Mesodermal cell (in vitro differentiated cells): Measurements from ENCODE around the gene THAP6.
A peak's percentile ranks its signal among the peaks of the same experiment; 100 is the strongest.
"Not testable (repeated sequence)": the region's sequence is repeated elsewhere in the genome, so short reads cannot be mapped to it uniquely, and the experiment has no call there.

ENCODE experiments used
- H3K27ac ChIP-seq: 2 replicates; pipeline ENCODE4 v1.7.0; 2013; ENCODE audit warnings: mild to moderate bottlenecking, low read depth, low read length, moderate library complexity; ENCODE audit not compliant: severe bottlenecking
- H3K36me3 ChIP-seq: 2 replicates; pipeline ENCODE4 v1.7.1; 2013; ENCODE audit warnings: mild to moderate bottlenecking, low read length, moderate library complexity; ENCODE audit not compliant: control insufficient read depth, insufficient read depth
- H3K4me1 ChIP-seq: one replicate; pipeline ENCODE4 v1.7.1; 2013; ENCODE audit warnings: mild to moderate bottlenecking, low read length; ENCODE audit not compliant: insufficient read depth, control insufficient read depth, poor library complexity, severe bottlenecking
- H3K4me3 ChIP-seq: 2 replicates; pipeline ENCODE4 v1.7.0; 2013; ENCODE audit warnings: low read length, control low read depth, mild to moderate bottlenecking; ENCODE audit not compliant: insufficient read depth, poor library complexity, severe bottlenecking; ENCODE audit errors: extremely low read depth
- H3K9me3 ChIP-seq: 2 replicates; pipeline ENCODE4 v1.7.1; 2013; ENCODE audit warnings: mild to moderate bottlenecking, low read length, moderate library complexity; ENCODE audit not compliant: control insufficient read depth
- WGBS, 2 experiments: methylation state at CpG; one replicate each; pipeline ENCODE4 v1.1.5; 2013; ENCODE audit warnings: missing lambda C conversion rate in 2 of 2; ENCODE audit not compliant: insufficient coverage in 2 of 2; 5-methylcytosine and 5-hydroxymethylcytosine counted together

The THAP6 gene

GRCh38 chr4:75525086-75525485 lies 10.8 kb downstream of the THAP6 start:
- no CpG with 5 or more reads among the region's 1 CpG for WGBS, 2 experiments

GRCh38 chr4:75525910-75526309 lies 11.6 kb downstream of the THAP6 start:
- H3K27ac ChIP-seq, result no peak overlapping the region
- 100% methylated on average over 1 of the region's 1 CpG; no CpG with 5 or more reads in 1 of the 2 experiments for WGBS, 2 experiments
- no peaks in the 10 kb centered on the region for H3K4me1 ChIP-seq
- H3K4me3 ChIP-seq, result no peak overlapping the region
- peaks cover 50% of the 10 kb centered on the region for H3K36me3 ChIP-seq
- H3K9me3 ChIP-seq, result no peaks in the 10 kb centered on the region

More at GRCh38 chr4:75525086-75525485, 10.8 kb downstream of the THAP6 start:
- H3K4me3 ChIP-seq, result no peak overlapping the region
- H3K36me3 ChIP-seq, result peaks cover 41% of the 10 kb centered on the region
- no peak overlapping the region for H3K27ac ChIP-seq
- H3K4me1 ChIP-seq, result no peaks in the 10 kb centered on the region
- no peaks in the 10 kb centered on the region for H3K9me3 ChIP-seq

DNA sequence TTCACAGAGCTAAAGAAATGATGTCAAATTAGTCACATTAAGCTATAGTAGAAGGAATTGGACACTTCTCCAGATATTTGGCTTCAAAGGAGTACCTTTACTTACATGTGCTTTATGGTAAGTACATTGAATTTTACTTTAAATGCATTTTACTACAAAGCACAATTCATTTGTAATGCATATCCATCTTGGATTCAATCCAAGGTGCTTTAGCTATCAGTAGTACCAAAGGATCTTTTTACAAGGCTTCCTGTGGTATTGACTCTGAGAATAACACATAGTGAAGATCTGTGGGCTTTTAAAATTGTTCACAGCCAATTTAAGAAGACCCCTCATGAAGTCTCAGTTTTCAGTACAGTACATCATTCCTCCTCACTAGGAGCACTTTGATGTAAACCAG lies 13.2 kb downstream of the THAP6 start:
- Histone ChIP-seq H3K9me3 (no peaks in the 10 kb centered on the region), H3K4me1 (no peaks in the 10 kb centered on the region), H3K4me3 (no peak overlapping the region), H3K36me3 (peaks cover 65% of the 10 kb centered on the region), H3K27ac (no peak overlapping the region)

DNA sequence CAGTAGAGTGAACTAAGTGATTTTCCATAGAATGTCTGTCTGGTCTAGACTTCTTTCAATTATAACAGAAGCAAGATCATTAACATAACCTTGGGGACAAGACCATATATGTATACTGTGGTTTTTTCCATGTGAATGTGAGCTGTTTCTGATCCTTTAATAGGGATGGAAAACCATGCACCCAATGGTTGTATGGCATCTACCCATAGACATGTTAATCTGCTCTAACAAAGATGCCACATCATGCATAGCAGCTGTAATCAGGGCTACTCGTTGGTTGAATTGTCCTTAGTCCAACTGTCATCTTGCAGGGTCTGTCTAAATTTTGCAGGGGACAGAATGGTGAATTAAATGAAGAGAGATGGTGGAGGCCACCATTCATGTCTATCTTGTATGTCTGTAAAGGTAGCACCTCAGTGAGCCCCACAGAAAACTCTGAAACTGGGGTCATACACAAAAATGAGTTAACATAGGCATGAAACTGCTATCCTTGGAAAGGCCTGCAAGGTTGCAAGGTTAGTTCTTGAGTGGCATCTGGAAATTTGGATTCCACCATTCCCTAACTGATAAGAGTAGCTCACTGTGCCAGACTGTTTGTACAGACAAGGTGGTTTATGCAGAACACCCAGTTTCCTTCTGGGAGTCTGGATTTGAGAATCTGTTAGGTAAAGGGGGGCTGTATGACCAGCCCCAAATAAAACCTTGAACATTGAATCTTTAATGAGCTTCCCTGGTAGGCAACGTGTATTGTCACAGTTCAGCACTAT lies 16.5 kb downstream of the THAP6 start:
- 94% methylated on average over 2 of the region's 2 CpGs; no CpG with 5 or more reads in 1 of the 2 experiments for WGBS, 2 experiments
- Histone ChIP-seq H3K36me3 (peaks cover 57% of the 10 kb centered on the region), H3K4me1 (no peaks in the 10 kb centered on the region), H3K27ac (no peak overlapping the region), H3K4me3 (no peak overlapping the region), H3K9me3 (peaks cover 4% of the 10 kb centered on the region)

- not testable (repeated sequence) for H3K27ac ChIP-seq, H3K9me3 ChIP-seq, H3K4me3 ChIP-seq, H3K4me1 ChIP-seq
- 40 to 67% methylated on average over 2 to 3 of the region's 7 CpGs for WGBS, 2 experiments
- peaks cover 49% of the 10 kb centered on the region for H3K36me3 ChIP-seq
Measured at GRCh38 chr4:75531536-75532143, 17.4 kb downstream of the THAP6 start.

- H3K4me3 ChIP-seq, H3K27ac ChIP-seq, H3K9me3 ChIP-seq, H3K4me1 ChIP-seq: not testable (repeated sequence)
- whole genome bisulfite sequencing, 2 experiments, result 91 to 100% methylated on average over 3 to 4 of the region's 4 CpGs
- peaks cover 37% of the 10 kb centered on the region for H3K36me3 ChIP-seq
Measured at GRCh38 chr4:75533339-75533887, 19.1 kb downstream of the THAP6 start.

GRCh38 chr4:75533926-75534325 lies 19.7 kb downstream of the THAP6 start:
- H3K9me3 ChIP-seq, H3K27ac ChIP-seq, H3K4me1 ChIP-seq, H3K4me3 ChIP-seq: not testable (repeated sequence)
- H3K36me3 ChIP-seq, result peaks cover 37% of the 10 kb centered on the region

DNA sequence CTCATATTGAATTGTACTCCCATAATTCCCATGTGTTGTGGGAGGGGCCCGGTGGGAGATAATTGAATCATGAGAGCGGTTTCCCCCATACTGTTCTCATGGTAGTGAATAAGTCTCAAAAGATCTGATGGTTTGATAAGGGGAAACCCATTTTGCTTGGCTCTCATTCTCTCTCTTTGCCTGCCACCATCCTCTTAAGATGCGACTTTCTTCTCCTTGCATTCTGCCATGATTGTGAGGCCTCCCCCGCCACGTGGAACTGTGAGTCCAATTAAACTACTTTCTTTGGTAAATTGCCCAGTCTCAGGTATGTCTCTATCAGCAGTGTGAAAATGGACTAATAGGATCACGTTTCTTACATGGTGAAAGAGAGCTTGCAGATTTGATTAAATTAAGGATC lies 23.0 kb downstream of the THAP6 start:
- H3K4me1 ChIP-seq, H3K4me3 ChIP-seq, H3K36me3 ChIP-seq, H3K9me3 ChIP-seq, H3K27ac ChIP-seq: not testable (repeated sequence)
- WGBS, 2 experiments, result 97 to 100% methylated on average over 1 to 4 of the region's 6 CpGs

GRCh38 chr4:75542824-75543223 lies 28.6 kb downstream of the THAP6 start:
- Histone ChIP-seq H3K9me3 (no peaks in the 10 kb centered on the region), H3K36me3 (peaks cover 13% of the 10 kb centered on the region), H3K4me1 (no peaks in the 10 kb centered on the region), H3K27ac (peak overlapping the region; percentile 16), H3K4me3 (no peak overlapping the region)

GRCh38 chr4:75544220-75544619 lies 29.9 kb downstream of the THAP6 start:
- H3K9me3 ChIP-seq, H3K27ac ChIP-seq, H3K4me3 ChIP-seq, H3K4me1 ChIP-seq: not testable (repeated sequence)
- 97 to 98% methylated on average over 7 of the region's 8 CpGs for WGBS, 2 experiments
- H3K36me3 ChIP-seq, result peaks cover 13% of the 10 kb centered on the region

- Histone ChIP-seq H3K27ac (no peak overlapping the region), H3K4me1 (no peaks in the 10 kb centered on the region), H3K4me3 (no peak overlapping the region), H3K9me3 (no peaks in the 10 kb centered on the region), H3K36me3 (peaks cover 13% of the 10 kb centered on the region)
- 86 to 97% methylated on average over 2 to 3 of the region's 3 CpGs for WGBS, 2 experiments
Measured at GRCh38 chr4:75544870-75545269, 30.6 kb downstream of the THAP6 start.
